GM18505 (cell line): ENCODE data around the gene KBTBD2.
"Not testable (repeated sequence)": the region's sequence is repeated elsewhere in the genome, so short reads cannot be mapped to it uniquely, and the experiment has no call there.

Source experiments
- ATAC-seq: cut with Tn5 transposase; IDR thresholded peaks from one replicate; pipeline ENCODE4 v1.9.1; 2021; ENCODE audit not compliant: unreplicated experiment
- POLR2A ChIP-seq: IDR thresholded peaks from 4 replicates; pipeline ENCODE4 v1.6.1; 2011; ENCODE audit warnings: borderline replicate concordance; ENCODE audit not compliant: insufficient read depth, insufficient read length; ENCODE audit errors: extremely low read depth

The KBTBD2 gene

GRCh38 chr7:32910195-32910594 lies 18.6 kb upstream of the KBTBD2 start:
- ATAC-seq, result no peak
- TF ChIP-seq POLR2A, result no peak

DNA sequence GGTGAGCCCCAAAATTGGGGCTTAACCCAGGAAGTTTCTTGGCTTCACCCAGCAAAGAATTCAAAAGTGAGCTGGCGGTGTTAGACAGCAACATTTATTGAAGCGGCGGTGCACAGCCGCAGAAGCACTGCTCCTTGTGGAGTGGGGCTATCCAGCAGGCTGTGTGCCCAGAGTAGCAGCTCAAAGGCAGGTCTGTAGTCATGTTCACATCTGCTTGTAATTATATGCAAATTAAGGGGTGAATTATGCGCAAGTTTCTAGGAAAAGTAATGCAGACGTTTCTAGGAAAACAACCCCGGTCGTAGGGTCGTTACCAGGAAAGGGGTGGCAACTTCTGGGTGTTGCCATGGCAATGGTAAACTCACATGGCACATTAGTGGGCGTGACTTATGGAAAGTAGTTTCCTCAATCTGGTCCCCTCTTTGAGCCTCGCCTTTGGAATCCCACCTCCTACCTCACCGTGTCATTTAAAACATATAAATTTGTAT lies 13.7 kb upstream of the KBTBD2 start:
- ATAC-seq, result peak; percentile 75
- no peak for TF ChIP-seq POLR2A

DNA sequence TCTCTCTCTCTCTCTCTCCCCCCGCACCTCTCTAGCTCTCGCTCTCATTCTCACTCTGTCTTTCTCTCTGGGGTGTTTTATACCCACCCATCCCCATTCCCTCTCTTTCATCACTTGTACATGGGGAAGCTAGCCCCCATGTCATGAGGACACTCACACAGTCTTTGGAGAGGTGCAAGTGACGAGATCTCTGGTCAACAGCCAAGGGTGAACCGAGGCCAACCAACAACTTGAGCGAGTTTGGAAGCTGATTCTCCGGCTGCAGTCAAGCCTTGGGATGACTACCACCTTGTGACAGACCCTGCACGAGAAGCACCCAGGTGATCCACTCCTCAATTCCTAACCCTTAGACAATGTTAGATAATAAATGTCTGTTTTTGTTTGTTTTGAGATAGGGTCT lies 10.1 kb upstream of the KBTBD2 start:
- no peak for ATAC-seq
- TF ChIP-seq POLR2A, result no peak

GRCh38 chr7:32900433-32900995 lies 9.0 kb upstream of the KBTBD2 start:
- TF ChIP-seq POLR2A, result no peak
- ATAC-seq, result no peak

DNA sequence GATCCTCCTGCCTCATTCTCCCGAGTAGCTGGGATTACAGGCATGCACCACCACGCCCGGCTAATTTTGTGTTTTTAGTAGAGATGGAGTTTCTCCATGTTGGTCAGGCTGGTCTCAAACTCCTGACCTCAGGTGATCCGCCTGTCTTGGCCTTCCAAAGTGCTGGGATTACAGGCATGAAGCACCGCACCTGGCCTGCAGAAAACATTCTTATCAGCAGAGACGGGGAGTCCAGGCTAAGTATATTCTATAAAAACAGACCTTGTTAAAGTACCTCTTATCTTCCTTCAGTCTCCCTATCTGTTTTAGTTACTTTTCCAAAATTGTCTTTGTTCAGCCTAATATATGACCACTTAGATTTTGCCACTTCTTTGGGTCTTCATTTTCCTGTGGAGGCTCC lies 5.8 kb upstream of the KBTBD2 start:
- ATAC-seq, result not testable (repeated sequence)

DNA sequence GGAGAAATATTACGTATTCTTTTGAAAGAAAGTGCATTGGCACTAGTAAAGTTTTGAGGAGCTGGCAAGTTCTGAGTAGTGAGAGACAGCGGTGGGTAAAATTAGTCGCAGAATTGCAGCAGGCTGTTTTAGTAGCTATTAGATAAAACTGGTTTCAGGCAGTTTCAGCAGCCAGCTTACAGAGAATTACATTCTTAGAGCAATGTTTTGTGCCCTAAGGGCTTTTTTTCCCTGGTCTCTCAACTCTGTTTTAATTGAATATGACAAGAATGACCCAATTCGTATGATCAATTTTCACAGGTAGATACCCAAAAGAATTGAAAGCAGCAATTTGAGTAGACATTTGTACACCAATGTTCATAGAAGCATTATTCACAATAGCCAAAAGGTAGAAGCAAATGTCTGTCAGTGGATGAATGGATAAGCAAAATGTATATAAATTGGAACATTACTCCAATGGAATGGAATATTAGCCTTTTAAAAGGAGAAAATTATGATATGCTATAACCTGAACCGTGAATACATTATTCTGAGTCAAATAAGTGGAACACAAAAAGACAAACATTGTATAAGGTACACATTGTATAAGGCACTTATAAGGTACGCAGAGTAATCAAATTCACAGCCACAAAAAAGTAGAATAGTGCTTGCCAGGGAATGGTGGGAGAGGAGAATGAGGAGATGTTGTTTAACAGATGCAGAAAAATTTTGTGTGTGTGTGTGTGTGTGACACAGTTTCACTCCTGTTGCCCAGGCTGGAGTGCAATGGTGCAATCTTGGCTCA lies 5.2 kb upstream of the KBTBD2 start:
- no peak for ATAC-seq
- no peak for TF ChIP-seq POLR2A

GRCh38 chr7:32894171-32894570 lies 2.6 kb upstream of the KBTBD2 start:
- no peak for ATAC-seq

GRCh38 chr7:32893722-32894121 lies 2.2 kb upstream of the KBTBD2 start:
- TF ChIP-seq POLR2A, result no peak
- no peak for ATAC-seq

More at GRCh38 chr7:32894171-32894570, 2.6 kb upstream of the KBTBD2 start:
- TF ChIP-seq POLR2A, result no peak

DNA sequence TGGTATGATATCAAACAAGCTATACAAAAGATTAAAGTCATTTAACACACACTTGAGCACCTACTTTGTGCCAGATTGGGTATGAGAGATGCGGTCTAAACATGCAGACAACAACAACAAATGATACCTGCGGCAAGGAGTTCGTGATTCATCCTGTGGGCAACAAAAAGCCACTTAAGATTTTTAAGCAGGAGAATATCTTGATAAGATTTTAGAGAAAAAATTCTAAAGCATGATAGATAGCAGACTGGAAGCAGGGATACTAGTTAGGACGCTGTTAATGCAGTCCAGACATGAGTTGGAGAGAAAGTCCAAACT lies 1.6 kb upstream of the KBTBD2 start:
- no peak for ATAC-seq
- no peak for TF ChIP-seq POLR2A

DNA sequence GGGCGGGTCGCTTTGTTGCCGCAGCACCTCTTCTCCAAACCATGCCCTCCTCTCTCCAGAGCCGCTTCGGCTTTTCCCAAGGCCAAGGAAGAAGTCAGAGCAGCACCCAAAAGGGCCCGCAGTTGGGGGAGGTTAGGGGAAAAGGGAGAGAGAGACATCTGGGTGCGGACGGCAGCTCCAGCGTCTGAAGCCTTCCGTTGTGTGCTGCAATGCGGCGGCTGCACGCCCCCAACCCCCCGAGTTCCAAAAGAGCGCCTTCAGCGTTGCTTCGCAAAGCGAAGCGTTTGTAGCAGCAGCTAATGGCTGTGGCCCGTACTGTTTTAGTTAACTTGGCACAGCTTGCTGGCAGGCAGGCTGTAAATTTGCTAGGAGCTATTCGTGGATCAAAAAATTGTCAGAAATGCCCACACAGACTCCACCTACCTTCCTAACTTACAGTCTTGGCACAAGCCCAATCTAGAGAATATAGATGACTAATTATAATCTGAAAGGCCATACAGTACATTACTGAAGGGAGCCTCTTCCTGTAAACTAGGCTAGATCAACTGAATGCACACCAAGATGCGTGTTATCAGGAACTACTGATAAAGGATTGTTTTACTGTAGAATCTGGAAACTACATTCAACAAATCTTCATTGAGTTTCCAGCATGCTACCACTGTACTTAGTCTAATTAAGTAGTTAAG lies 1.1 kb upstream of the KBTBD2 start:
- peak; percentile 55 for TF ChIP-seq POLR2A
- no peak for ATAC-seq

GRCh38 chr7:32891800-32892520 lies 400 bp upstream of the KBTBD2 start:
- TF ChIP-seq POLR2A, result peak; percentile 85
- peak; percentile 55 for ATAC-seq

GRCh38 chr7:32890793-32891042 lies 842 bp downstream of the KBTBD2 start:
- ATAC-seq, result no peak
- TF ChIP-seq POLR2A, result no peak

DNA sequence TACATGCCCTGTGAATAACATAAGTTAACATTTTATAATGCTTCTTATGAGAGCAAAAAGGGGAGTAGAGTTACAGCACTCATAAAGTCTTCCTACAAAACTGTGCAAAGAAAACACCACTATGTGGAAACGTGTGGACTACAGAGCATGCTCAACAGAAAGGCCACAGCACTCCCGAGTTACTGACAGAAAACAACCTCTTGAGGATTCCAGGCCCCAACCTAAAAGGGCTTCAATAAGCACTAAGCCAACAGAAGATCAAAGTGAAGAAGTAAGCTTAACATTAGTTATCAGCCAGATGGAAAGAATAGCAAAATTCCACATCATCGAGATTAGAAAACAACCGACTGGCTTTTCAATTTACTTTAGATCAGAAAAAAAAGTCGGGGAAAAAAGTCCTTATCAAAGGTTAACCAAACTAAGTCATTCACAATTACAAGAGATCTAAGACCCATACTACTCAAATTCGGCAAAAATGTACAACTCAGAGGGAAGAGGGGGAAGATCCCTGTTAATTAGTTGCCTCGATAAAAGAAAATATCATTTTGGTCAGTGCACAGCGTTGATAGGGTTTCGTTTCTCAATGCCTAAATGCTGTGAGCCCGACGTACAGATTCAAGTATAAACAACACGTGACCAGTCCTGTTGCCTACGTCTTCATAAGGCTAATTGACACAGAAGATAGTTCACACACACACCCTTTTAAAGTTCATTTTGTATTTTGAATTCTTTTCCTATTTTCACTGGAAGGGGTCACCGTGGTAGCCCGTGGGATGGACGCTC lies 1.4 kb downstream of the KBTBD2 start:
- TF ChIP-seq POLR2A, result no peak
- ATAC-seq, result peak; percentile 18
